ENCODE data around the gene TM4SF20. TPM values are rescaled to one million over a fixed set of nuclear protein-coding genes. Genes with fewer than 3 reads are reported as not detected.

The TM4SF20 gene
- total and polyA plus RNA-seq, 8 donors: 2.8 TPM; not detected in 7

- H3K27me3 ChIP-seq: no peaks in the 10 kb centered on the region
- no peak for DNase-seq
- H3K27ac ChIP-seq: no peak overlapping the region
- H3K36me3 ChIP-seq: peaks cover 0 to 63% (median 59%) of the 10 kb centered on the region in 4 donors
- H3K9me3 ChIP-seq: no peaks in the 10 kb centered on the region
- WGBS, 5 donors: 76 to 86% (median 81%) methylated on average over 7 of the region's 7 CpGs
- no peaks in the 10 kb centered on the region for H3K4me1 ChIP-seq
- H3K4me3 ChIP-seq: no peak overlapping the region
- TF ChIP-seq POLR2A (IDR thresholded peaks at IDR 0.05) (no peak), CTCF (IDR thresholded peaks at IDR 0.05) (no peak), POLR2AphosphoS5 (IDR thresholded peaks at IDR 0.05) (no peak)
- intact Hi-C loops (cut with DNase I; ENCODE audit: low total_unique reads): no loop called here
Observed at GRCh38 chr2:227347117-227347516, 32.0 kb downstream of the TM4SF20 start.

DNA sequence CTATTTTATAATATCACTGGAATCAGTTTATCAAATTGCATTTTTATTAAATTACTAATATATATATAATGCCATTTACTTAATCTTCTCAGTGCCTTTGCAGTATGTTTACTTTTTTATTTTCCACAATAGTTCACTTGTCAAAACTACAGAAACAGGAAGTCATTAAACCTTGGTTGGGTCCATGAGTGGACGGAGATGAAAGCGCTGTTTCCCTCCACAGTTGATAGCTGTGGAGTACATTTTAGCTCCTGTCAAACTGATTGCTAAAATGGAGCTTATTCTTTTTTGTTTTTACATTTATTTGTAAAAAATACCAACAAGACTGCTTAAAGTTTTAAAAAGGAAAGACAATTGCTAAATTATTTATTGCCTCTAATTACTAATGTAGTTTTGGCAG is 34.9 kb downstream of the TM4SF20 start:
- WGBS, 5 donors: 79 to 95% (median 85%) methylated on average over 2 of the region's 2 CpGs
- H3K27me3 ChIP-seq: no peaks in the 10 kb centered on the region
- DNase-seq: no peak
- H3K27ac ChIP-seq: no peak overlapping the region
- H3K36me3 ChIP-seq: peaks cover 0 to 74% (median 63%) of the 10 kb centered on the region in 4 donors
- TF ChIP-seq CTCF (IDR thresholded peaks at IDR 0.05): no peak
- H3K4me1 ChIP-seq: no peaks in the 10 kb centered on the region
- intact Hi-C loops (cut with DNase I; ENCODE audit: low total_unique reads): no loop called here
- no peaks in the 10 kb centered on the region for H3K9me3 ChIP-seq
- no peak overlapping the region for H3K4me3 ChIP-seq

- no peak for DNase-seq
- Histone ChIP-seq H3K27me3 (no peaks in the 10 kb centered on the region), H3K4me1 (no peaks in the 10 kb centered on the region), H3K9me3 (no peaks in the 10 kb centered on the region), H3K27ac (no peak overlapping the region), H3K36me3 (peaks cover 0 to 52% (median 45%) of the 10 kb centered on the region in 4 donors), H3K4me3 (no peak overlapping the region)
- TF ChIP-seq EP300 (IDR thresholded peaks at IDR 0.05) (no peak), POLR2AphosphoS5 (IDR thresholded peaks at IDR 0.05) (no peak), POLR2A (IDR thresholded peaks at IDR 0.05) (no peak), CTCF (IDR thresholded peaks at IDR 0.05) (no peak)
- WGBS, 5 donors: 86 to 97% (median 93%) methylated on average over 2 of the region's 2 CpGs
- intact Hi-C loops (cut with DNase I; ENCODE audit: low total_unique reads): no loop called here
Observed at GRCh38 chr2:227341553-227341952, 37.6 kb downstream of the TM4SF20 start.

DNA sequence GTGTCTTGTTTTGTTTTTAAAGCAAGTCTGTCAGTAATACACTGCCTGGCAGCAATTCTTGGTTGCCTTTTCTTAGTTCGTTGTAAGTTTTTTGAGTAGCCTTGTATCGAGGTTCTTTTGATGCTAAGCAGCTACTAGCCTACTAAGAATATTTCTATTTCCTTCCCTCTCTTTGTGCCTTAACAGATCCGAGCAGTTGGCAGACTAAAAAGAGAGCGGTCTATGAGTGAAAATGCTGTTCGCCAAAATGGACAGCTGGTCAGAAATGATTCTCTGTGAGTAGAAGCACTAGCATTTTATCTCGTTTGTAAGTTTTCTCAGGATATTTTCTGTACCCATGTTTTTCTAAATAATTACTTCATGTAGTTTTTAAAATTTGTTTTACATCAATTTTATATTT is 39.0 kb downstream of the TM4SF20 start:
- TF ChIP-seq EP300 (IDR thresholded peaks at IDR 0.05): no peak
- no peak for TF ChIP-seq POLR2A (IDR thresholded peaks at IDR 0.05)
- no peak for TF ChIP-seq POLR2AphosphoS5 (IDR thresholded peaks at IDR 0.05)
- TF ChIP-seq CTCF (IDR thresholded peaks at IDR 0.05): no peak
- intact Hi-C loops (cut with DNase I; ENCODE audit: low total_unique reads): no loop called here
- DNase-seq: no peak
- Histone ChIP-seq H3K4me3 (no peak overlapping the region), H3K4me1 (peaks cover 0 to 4% (median 0%) of the 10 kb centered on the region in 4 donors), H3K9me3 (no peaks in the 10 kb centered on the region), H3K27ac (no peak overlapping the region), H3K36me3 (peaks cover 2 to 61% (median 50%) of the 10 kb centered on the region in 4 donors), H3K27me3 (no peaks in the 10 kb centered on the region)
- WGBS, 5 donors: 68 to 73% (median 70%) methylated on average over 6 of the region's 6 CpGs

All from stomach (tissue), 9 donors.